GM12865 (cell line): Measurements from ENCODE around the gene PDSS2.
"Not testable (repeated sequence)": the region's sequence is repeated elsewhere in the genome, so short reads cannot be mapped to it uniquely, and the experiment has no call there.

Experiments used
- DNase-seq: peaks from one replicate; pipeline ENCODE4 v3.0.0; 2010; ENCODE audit warnings: low read depth
- H3K4me3 ChIP-seq: 2 replicates; pipeline ENCODE4 v1.5.1; 2011; ENCODE audit warnings: mild to moderate bottlenecking, low read depth, low read length, control low read depth
- CTCF ChIP-seq: IDR thresholded peaks from 2 replicates; pipeline ENCODE4 v1.5.1; 2011; ENCODE audit warnings: low read length, control low read depth, low read depth, inconsistent platforms; ENCODE audit not compliant: insufficient read depth; ENCODE audit errors: missing control alignments

The PDSS2 gene

GRCh38 chr6:107202876-107203468 is 256.4 kb downstream of the PDSS2 start:
- no peak for TF ChIP-seq CTCF
- DNase-seq, result no peak
- no peak overlapping the region for H3K4me3 ChIP-seq

- no peak overlapping the region for H3K4me3 ChIP-seq
- DNase-seq, result no peak
- TF ChIP-seq CTCF, result no peak
Observed at GRCh38 chr6:107198631-107199416, 260.5 kb downstream of the PDSS2 start.

GRCh38 chr6:107196152-107196551 is 263.2 kb downstream of the PDSS2 start:
- H3K4me3 ChIP-seq, result no peak overlapping the region
- no peak for TF ChIP-seq CTCF
- DNase-seq, result no peak

GRCh38 chr6:107194723-107195122 is 264.6 kb downstream of the PDSS2 start:
- DNase-seq, H3K4me3 ChIP-seq: not testable (repeated sequence)

- no peak for DNase-seq
- H3K4me3 ChIP-seq, result no peak overlapping the region
- no peak for TF ChIP-seq CTCF
Observed at GRCh38 chr6:107192830-107193229, 266.5 kb downstream of the PDSS2 start.

GRCh38 chr6:107187630-107188029 is 271.7 kb downstream of the PDSS2 start:
- H3K4me3 ChIP-seq, result no peak overlapping the region

GRCh38 chr6:107186047-107186446 is 273.3 kb downstream of the PDSS2 start:
- no peak for TF ChIP-seq CTCF
- no peak for DNase-seq
- H3K4me3 ChIP-seq, result no peak overlapping the region

More at GRCh38 chr6:107187630-107188029, 271.7 kb downstream of the PDSS2 start:
- DNase-seq, result no peak
- no peak for TF ChIP-seq CTCF
